ENCODE data around the gene CDH4.

Gene CDH4

GRCh38 chr20:61567204-61567603 is 315.1 kb downstream of the CDH4 start:
- no peak for DNase-seq

GRCh38 chr20:61569825-61570224 is 317.8 kb downstream of the CDH4 start:
- no peak for DNase-seq

GRCh38 chr20:61570646-61571195 is 318.7 kb downstream of the CDH4 start:
- no peak for DNase-seq

- DNase-seq: no peak
Observed at GRCh38 chr20:61571221-61571620, 319.2 kb downstream of the CDH4 start.

GRCh38 chr20:61571916-61572711 is 320.1 kb downstream of the CDH4 start:
- DNase-seq: no peak

GRCh38 chr20:61572789-61573188 is 320.7 kb downstream of the CDH4 start:
- no peak for DNase-seq

- DNase-seq: no peak
Observed at GRCh38 chr20:61573415-61574305, 321.6 kb downstream of the CDH4 start.

- DNase-seq: no peak
Observed at GRCh38 chr20:61575151-61575937, 323.3 kb downstream of the CDH4 start.

GRCh38 chr20:61576372-61576771 is 324.3 kb downstream of the CDH4 start:
- no peak for DNase-seq

GRCh38 chr20:61577065-61577464 is 325.0 kb downstream of the CDH4 start:
- no peak for DNase-seq

- no peak for DNase-seq
Observed at GRCh38 chr20:61579908-61580307, 327.8 kb downstream of the CDH4 start.

- DNase-seq: no peak
Observed at GRCh38 chr20:61580958-61581824, 329.1 kb downstream of the CDH4 start.

- no peak for DNase-seq
Observed at GRCh38 chr20:61581825-61582188, 329.7 kb downstream of the CDH4 start.

GRCh38 chr20:61582196-61582923 is 330.3 kb downstream of the CDH4 start:
- no peak for DNase-seq

GRCh38 chr20:61583356-61583755 is 331.3 kb downstream of the CDH4 start:
- DNase-seq: no peak

- no peak for DNase-seq
Observed at GRCh38 chr20:61584851-61585250, 332.8 kb downstream of the CDH4 start.

- DNase-seq: no peak
Observed at GRCh38 chr20:61585764-61586163, 333.7 kb downstream of the CDH4 start.

- no peak for DNase-seq
Observed at GRCh38 chr20:61587036-61587435, 335.0 kb downstream of the CDH4 start.

GRCh38 chr20:61587681-61588289 is 335.7 kb downstream of the CDH4 start:
- no peak for DNase-seq

Data from CD4-positive, alpha-beta T cell treated with Interleukin-17A for 1 hour (primary cell).